Measurements from ENCODE around the gene DOCK2. TPM values are rescaled to one million over a fixed set of nuclear protein-coding genes. Genes with fewer than 3 reads are reported as not detected.

DOCK2 gene
- total RNA-seq, 1 experiment from 2014 or later = 0.42 TPM

DNA sequence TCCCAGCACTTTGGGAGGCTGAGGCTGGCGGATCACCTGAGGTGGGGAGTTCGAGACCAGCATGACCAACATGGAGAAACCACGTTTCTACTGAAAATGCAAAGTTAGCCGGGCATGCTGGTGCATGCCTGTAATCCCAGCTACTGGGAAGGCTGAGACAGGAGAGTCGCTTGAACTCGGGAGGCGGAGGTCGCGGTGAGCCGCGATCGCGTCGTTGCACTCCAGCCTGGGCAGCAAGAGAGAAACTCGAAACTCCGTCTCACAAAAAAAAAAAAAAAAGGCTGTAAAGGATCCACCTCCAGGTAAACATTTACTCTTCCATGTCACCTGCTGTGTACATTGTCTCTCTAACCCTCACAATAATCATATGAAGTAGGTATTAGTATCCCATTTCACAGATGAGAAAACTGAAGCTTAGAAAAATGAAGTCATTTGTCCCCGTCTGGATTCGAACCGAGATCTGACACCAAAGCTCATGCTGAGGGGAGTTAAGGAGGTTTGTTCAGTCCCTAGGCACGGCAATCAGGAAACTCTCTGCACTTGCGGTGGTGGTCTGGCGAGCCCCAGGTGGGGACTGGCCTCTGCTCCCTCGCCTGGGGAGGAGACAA, 494 bp upstream of the DOCK2 start:
- no peak overlapping the region for H3K27ac Mint-ChIP-seq (ENCODE audit: low read depth, unreplicated experiment)
- intact Hi-C loops (cut with micrococcal nuclease) = no loop called here

DNA sequence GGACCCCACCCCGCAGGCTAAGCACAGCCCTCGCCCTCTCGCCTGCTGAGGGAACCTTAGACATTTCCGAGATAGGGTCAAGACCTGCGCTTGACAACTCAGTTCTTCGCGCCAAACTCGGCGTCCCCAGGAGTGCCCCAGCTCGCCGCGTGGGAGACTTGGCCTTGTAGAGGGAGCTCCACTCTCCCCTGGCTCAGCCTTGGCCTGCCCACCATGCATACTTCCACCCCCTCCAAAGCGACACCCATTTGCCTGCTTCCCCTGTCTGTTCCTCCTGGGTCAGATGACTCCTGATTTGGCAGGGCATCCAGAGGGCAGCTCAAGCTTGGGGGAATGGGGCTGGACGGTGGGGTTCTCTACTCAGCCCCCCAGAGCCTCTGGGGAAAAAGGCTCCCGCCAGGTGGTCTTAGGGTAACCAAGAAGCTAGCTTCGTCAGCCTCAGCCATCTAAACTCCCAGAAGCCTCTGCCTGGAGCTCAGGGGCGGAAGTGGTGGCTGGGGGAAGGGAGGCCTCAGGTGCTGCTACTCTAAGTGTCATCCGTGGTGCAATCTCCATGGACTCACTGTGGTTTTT, 560 bp downstream of the DOCK2 start:
- Mint-ChIP-seq H3K4me3 (ENCODE audit: unreplicated experiment) (no peak overlapping the region), H3K27ac (ENCODE audit: low read depth, unreplicated experiment) (no peak overlapping the region), H3K27me3 (ENCODE audit: insufficient read depth, unreplicated experiment) (no peaks in the 10 kb centered on the region), H3K36me3 (ENCODE audit: insufficient read depth, unreplicated experiment) (no peaks in the 10 kb centered on the region), H3K9me3 (ENCODE audit: unreplicated experiment) (peaks cover 24% of the 10 kb centered on the region), H3K4me1 (ENCODE audit: insufficient read depth, unreplicated experiment) (no peaks in the 10 kb centered on the region)
- no peak for DNase-seq (ENCODE audit: unreplicated experiment)
- TF ChIP-seq, protein P1, sequence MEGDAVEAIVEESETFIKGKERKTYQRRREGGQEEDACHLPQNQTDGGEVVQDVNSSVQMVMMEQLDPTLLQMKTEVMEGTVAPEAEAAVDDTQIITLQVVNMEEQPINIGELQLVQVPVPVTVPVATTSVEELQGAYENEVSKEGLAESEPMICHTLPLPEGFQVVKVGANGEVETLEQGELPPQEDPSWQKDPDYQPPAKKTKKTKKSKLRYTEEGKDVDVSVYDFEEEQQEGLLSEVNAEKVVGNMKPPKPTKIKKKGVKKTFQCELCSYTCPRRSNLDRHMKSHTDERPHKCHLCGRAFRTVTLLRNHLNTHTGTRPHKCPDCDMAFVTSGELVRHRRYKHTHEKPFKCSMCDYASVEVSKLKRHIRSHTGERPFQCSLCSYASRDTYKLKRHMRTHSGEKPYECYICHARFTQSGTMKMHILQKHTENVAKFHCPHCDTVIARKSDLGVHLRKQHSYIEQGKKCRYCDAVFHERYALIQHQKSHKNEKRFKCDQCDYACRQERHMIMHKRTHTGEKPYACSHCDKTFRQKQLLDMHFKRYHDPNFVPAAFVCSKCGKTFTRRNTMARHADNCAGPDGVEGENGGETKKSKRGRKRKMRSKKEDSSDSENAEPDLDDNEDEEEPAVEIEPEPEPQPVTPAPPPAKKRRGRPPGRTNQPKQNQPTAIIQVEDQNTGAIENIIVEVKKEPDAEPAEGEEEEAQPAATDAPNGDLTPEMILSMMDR (IDR thresholded peaks at IDR 0.05; ENCODE audit: unreplicated experiment) = no peak
- CTCF ChIA-PET = no interaction called here
- intact Hi-C loops (cut with micrococcal nuclease) = no loop called here
- POLR2A ChIA-PET = no interaction called here
- no TSS peak for BruUV-seq (replicated peaks)

More for the DNA sequence above, 494 bp upstream of the DOCK2 start:
- H3K9me3 Mint-ChIP-seq (ENCODE audit: unreplicated experiment) = peaks cover 24% of the 10 kb centered on the region
- peaks cover 9% of the 10 kb centered on the region for H3K4me1 Mint-ChIP-seq (ENCODE audit: insufficient read depth, unreplicated experiment)
- DNase-seq (ENCODE audit: unreplicated experiment) = no peak
- ChIA-PET CTCF (no interaction called here), POLR2A (interaction anchor here (0.7 kb wide), 1 partner anchor 477 kb away, joined by 3 read pairs; no protein-coding TSS in a partner anchor)
- no peaks in the 10 kb centered on the region for H3K27me3 Mint-ChIP-seq (ENCODE audit: insufficient read depth, unreplicated experiment)
- TF ChIP-seq, protein P1 (IDR thresholded peaks at IDR 0.05; ENCODE audit: unreplicated experiment) = no peak
- no peak overlapping the region for H3K4me3 Mint-ChIP-seq (ENCODE audit: unreplicated experiment)
- no TSS peak for BruUV-seq (replicated peaks)
- no peaks in the 10 kb centered on the region for H3K36me3 Mint-ChIP-seq (ENCODE audit: insufficient read depth, unreplicated experiment)

DNA sequence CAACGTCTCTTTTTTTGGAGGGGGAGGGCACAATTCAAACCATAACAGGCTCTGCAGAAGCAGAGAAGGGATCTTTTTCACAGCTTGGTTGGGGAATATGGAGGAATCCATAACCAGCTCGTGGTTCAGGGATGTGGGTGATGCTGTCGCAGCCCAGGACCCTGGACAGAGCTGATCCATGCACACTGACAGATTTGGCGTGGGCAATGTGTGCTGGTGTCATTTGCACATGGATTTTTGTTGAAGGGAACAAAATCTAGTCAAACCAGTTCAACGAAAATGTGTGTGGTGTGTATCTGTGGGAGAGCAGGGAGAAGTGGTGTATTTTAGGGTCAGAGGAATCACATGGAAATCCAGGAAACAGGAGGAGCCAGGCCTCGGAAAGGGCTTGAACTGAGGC, 4.2 kb downstream of the DOCK2 start:
- intact Hi-C loops (cut with micrococcal nuclease) = no loop called here
- peaks cover 14% of the 10 kb centered on the region for H3K9me3 Mint-ChIP-seq (ENCODE audit: unreplicated experiment)
- no peaks in the 10 kb centered on the region for H3K4me1 Mint-ChIP-seq (ENCODE audit: insufficient read depth, unreplicated experiment)
- ChIA-PET POLR2A (no interaction called here), CTCF (interaction anchor here (0.7 to 1.0 kb wide), 2 partner anchors 37 to 340 kb away, joined by 3 to 4 read pairs; no protein-coding TSS in a partner anchor)
- H3K36me3 Mint-ChIP-seq (ENCODE audit: insufficient read depth, unreplicated experiment) = no peaks in the 10 kb centered on the region
- H3K27me3 Mint-ChIP-seq (ENCODE audit: insufficient read depth, unreplicated experiment) = no peaks in the 10 kb centered on the region
- no peak for DNase-seq (ENCODE audit: unreplicated experiment)
- no TSS peak for BruUV-seq (replicated peaks)
- TF ChIP-seq, protein P1 (IDR thresholded peaks at IDR 0.05; ENCODE audit: unreplicated experiment) = no peak
- no peak overlapping the region for H3K4me3 Mint-ChIP-seq (ENCODE audit: unreplicated experiment)
- H3K27ac Mint-ChIP-seq (ENCODE audit: low read depth, unreplicated experiment) = no peak overlapping the region

DNA sequence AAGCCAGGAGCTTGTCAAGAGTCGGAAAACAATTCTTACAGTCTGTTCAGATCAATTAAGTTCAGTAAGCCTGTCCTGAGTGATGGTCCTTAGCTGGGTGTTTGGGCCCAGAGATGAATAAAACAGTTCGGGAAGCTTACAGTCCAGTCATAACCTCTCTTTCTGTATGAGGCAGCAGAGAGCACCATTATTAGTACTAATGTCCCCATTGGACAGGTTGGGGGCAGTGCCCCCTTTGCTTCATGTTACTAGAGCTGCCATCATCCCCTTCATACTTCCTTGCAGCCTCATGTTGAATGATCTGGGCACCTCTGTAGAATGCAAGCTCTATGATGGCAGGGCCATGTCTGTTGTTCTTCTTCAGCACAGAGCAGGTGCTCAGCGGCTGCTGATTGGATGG, 9.8 kb downstream of the DOCK2 start:
- intact Hi-C loops (cut with micrococcal nuclease) = no loop called here
- no peaks in the 10 kb centered on the region for H3K27me3 Mint-ChIP-seq (ENCODE audit: insufficient read depth, unreplicated experiment)
- TF ChIP-seq, protein P1 (IDR thresholded peaks at IDR 0.05; ENCODE audit: unreplicated experiment) = no peak
- no peak for DNase-seq (ENCODE audit: unreplicated experiment)
- H3K4me1 Mint-ChIP-seq (ENCODE audit: insufficient read depth, unreplicated experiment) = peaks cover 7% of the 10 kb centered on the region
- H3K27ac Mint-ChIP-seq (ENCODE audit: low read depth, unreplicated experiment) = no peak overlapping the region
- no peaks in the 10 kb centered on the region for H3K36me3 Mint-ChIP-seq (ENCODE audit: insufficient read depth, unreplicated experiment)
- H3K4me3 Mint-ChIP-seq (ENCODE audit: unreplicated experiment) = no peak overlapping the region
- no TSS peak for BruUV-seq (replicated peaks)
- CTCF ChIA-PET = no interaction called here
- POLR2A ChIA-PET = no interaction called here
- H3K9me3 Mint-ChIP-seq (ENCODE audit: unreplicated experiment) = no peaks in the 10 kb centered on the region
